T-helper 17 cell (primary cell): ENCODE data around the gene OPTC. TPM values are rescaled to one million over a fixed set of nuclear protein-coding genes. Genes with fewer than 3 reads are reported as not detected.

ENCODE experiments used
- ATAC-seq: fragments of 150-1000 bp; cut with Tn5 transposase; 2 replicates; pipeline ENCODE4 v1.10.0; 2021; ENCODE audit warnings: mild to moderate bottlenecking, moderate library complexity
- DNase-seq, 3 donors: peaks; one replicate each; pipeline versions ENCODE4 v3.0.0 to v3.0.0-alpha.2; 2020 to 2021
- H3K9me3 ChIP-seq: one replicate; pipeline ENCODE4 v1.7.0; 2013; ENCODE audit warnings: low read length, mild to moderate bottlenecking; ENCODE audit not compliant: control insufficient read depth, poor library complexity, severe bottlenecking
- H3K27ac Mint-ChIP-seq: one replicate; pipeline ENCODE4 v1.8.0; 2022; ENCODE audit warnings: mild to moderate bottlenecking, moderate library complexity, mixed read lengths
- H3K27me3 Mint-ChIP-seq: one replicate; pipeline ENCODE4 v1.8.0; 2022; ENCODE audit warnings: mixed read lengths
- H3K36me3 Mint-ChIP-seq: one replicate; pipeline ENCODE4 v1.8.0; 2022; ENCODE audit warnings: low read depth, mixed read lengths
- H3K4me1 Mint-ChIP-seq: one replicate; pipeline ENCODE4 v1.8.0; 2022; ENCODE audit warnings: mild to moderate bottlenecking, mixed read lengths
- H3K4me3 Mint-ChIP-seq: one replicate; pipeline ENCODE4 v1.8.0; 2022; ENCODE audit warnings: mild to moderate bottlenecking, moderate library complexity, mixed read lengths
- total RNA-seq, 4 donors: library from RNA in 2 of 4; stranded (reverse) in 2 of 4; gene quantifications; one replicate each; pipeline ENCODE4 v1.2.3 and lab custom pipeline; 2022 to 2026

The OPTC gene
- total RNA-seq, 2 donors from 2014 or later = not detected

- H3K4me3 Mint-ChIP-seq = no peak overlapping the region
- peaks cover 24% of the 10 kb centered on the region for H3K27me3 Mint-ChIP-seq
- H3K4me1 Mint-ChIP-seq = peaks cover 6% of the 10 kb centered on the region
- H3K36me3 Mint-ChIP-seq = peaks cover 6% of the 10 kb centered on the region
- H3K27ac Mint-ChIP-seq = peak overlapping the region; percentile 45
- H3K9me3 ChIP-seq = no peaks in the 10 kb centered on the region
- ATAC-seq = no peak
- DNase-seq = no peak
These were observed 62.3 kb downstream of the OPTC start for GRCh38 chr1:203556047-203556851.

- no peak overlapping the region for H3K4me3 Mint-ChIP-seq
- H3K36me3 Mint-ChIP-seq = peaks cover 6% of the 10 kb centered on the region
- H3K4me1 Mint-ChIP-seq = peaks cover 8% of the 10 kb centered on the region
- DNase-seq = no peak
- peaks cover 24% of the 10 kb centered on the region for H3K27me3 Mint-ChIP-seq
- H3K9me3 ChIP-seq = no peaks in the 10 kb centered on the region
- H3K27ac Mint-ChIP-seq = no peak overlapping the region
- ATAC-seq = no peak
These were observed 63.4 kb downstream of the OPTC start for GRCh38 chr1:203557390-203557789.

- DNase-seq (no peak), ATAC-seq (no peak)
- no peak overlapping the region for H3K27ac Mint-ChIP-seq
- peaks cover 6% of the 10 kb centered on the region for H3K36me3 Mint-ChIP-seq
- no peak overlapping the region for H3K4me3 Mint-ChIP-seq
- H3K4me1 Mint-ChIP-seq = peaks cover 10% of the 10 kb centered on the region
- H3K27me3 Mint-ChIP-seq = peaks cover 24% of the 10 kb centered on the region
- H3K9me3 ChIP-seq = no peaks in the 10 kb centered on the region
These were observed 64.3 kb downstream of the OPTC start for GRCh38 chr1:203558064-203558760.

Other genes with a start within 250 kb of the OPTC start
- 100 to 1,000 TPM; 584 to 606 TPM for gene BTG2, start 188.6 kb upstream of the OPTC start, total RNA-seq
- not detected for gene FMOD, start 143.0 kb upstream of the OPTC start, total RNA-seq
- gene PRELP, start 18.3 kb upstream of the OPTC start, total RNA-seq = not detected
- 10 to 100 TPM; 92.5 to 99.2 TPM for gene ATP2B4, start 132.7 kb downstream of the OPTC start, total RNA-seq